Loucy (cell line): Measurements from ENCODE around the gene AKAIN1.

Source experiments
- CTCF ChIP-seq: fragments of 200-600 bp; sonication (generic); conservative IDR thresholded peaks from 2 replicates; pipeline ENCODE4 v1.5.1; 2014; ENCODE audit warnings: mild to moderate bottlenecking, antibody characterized with exemption, low read length
- EZH2phosphoT487 ChIP-seq: fragments of 200-600 bp; IDR thresholded peaks from 2 replicates; pipeline ENCODE4 v1.6.1; 2018; ENCODE audit warnings: antibody characterized with exemption, mild to moderate bottlenecking, moderate library complexity, borderline replicate concordance

GRCh38 chr18:5195656-5196055, 1.4 kb downstream of the AKAIN1 start:
- TF ChIP-seq CTCF (no peak), EZH2phosphoT487 (no peak)
